HT1080 (cell line): ENCODE data around the gene RHOXF1. TPM values are rescaled to one million over a fixed set of nuclear protein-coding genes. Genes with fewer than 3 reads are reported as not detected.
"Not testable (repeated sequence)": the region's sequence is repeated elsewhere in the genome, so short reads cannot be mapped to it uniquely, and the experiment has no call there.

ENCODE experiments used
- DNase-seq: peaks from one replicate; pipeline ENCODE4 v3.0.0-alpha.2; 2015; ENCODE audit warnings: low read depth
- polyA plus RNA-seq, 2 experiments: library from polyadenylated mRNA; depleted of rRNA; stranded (reverse); fragments of >200 nt; gene quantifications; 2 replicates each; pipeline ENCODE4 v1.2.3, GENCODE V29; 2015
- total RNA-seq: library from RNA; depleted of rRNA; stranded (reverse); fragments of >200 nt; shearing (Covaris generic); gene quantifications from 2 replicates; pipeline ENCODE4 v1.2.3, GENCODE V29; 2014; rRNA removed

RHOXF1 gene, protein sequence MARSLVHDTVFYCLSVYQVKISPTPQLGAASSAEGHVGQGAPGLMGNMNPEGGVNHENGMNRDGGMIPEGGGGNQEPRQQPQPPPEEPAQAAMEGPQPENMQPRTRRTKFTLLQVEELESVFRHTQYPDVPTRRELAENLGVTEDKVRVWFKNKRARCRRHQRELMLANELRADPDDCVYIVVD
- total RNA-seq: not detected in 2 replicates
- polyA plus RNA-seq (2015; cell fraction: cytosol; rRNA removed): not detected in 2 replicates
- polyA plus RNA-seq (2015; cell fraction: nucleus; rRNA removed): not detected in 2 replicates

DNA sequence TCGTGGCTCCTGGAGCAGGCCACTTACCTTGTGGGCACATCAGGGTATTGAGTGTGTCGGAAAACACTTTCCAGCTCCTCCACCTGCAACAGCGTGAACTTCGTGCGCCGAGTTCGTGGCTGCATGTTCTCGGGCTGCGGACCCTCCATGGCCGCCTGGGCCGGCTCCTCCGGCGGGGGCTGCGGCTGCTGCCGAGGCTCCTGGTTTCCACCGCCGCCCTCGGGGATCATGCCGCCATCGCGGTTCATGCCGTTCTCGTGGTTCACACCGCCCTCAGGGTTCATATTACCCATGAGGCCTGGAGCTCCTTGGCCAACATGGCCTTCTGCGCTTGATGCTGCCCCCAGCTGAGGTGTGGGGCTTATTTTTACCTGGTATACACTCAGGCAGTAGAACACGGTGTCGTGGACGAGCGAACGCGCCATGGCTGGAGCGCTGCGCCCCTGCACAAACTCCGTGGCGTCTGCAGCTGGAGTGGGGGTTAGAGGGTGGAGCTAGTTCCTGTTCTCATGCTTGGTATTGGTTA is at the start of gene RHOXF1:
Gene RHOXF1 (minus strand): TSS at position 476 of the 526 bp plus-strand sequence. CDS start 51 bp downstream, at position 425.
- no peak for DNase-seq

DNA sequence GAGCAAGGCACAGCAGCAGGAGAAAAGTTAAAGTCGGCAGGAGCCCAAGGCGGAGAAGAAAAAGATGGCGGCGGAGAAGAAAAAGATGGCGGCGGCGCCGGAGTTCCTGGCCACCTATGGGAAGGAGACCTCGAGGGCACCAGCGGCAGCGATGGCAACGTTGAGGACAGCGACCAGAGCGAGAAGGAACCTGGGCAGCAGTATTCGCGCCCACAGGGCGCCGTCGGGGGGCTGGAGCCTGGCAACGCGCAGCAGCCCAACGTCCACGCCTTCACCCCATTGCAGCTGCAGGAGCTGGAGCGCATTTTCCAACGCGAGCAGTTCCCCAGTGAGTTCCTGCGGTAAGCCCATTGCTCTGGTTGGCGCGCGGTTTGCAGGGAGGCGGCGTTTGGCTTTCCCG is 43.4 kb upstream of the RHOXF1 start:
- DNase-seq: not testable (repeated sequence)

DNA sequence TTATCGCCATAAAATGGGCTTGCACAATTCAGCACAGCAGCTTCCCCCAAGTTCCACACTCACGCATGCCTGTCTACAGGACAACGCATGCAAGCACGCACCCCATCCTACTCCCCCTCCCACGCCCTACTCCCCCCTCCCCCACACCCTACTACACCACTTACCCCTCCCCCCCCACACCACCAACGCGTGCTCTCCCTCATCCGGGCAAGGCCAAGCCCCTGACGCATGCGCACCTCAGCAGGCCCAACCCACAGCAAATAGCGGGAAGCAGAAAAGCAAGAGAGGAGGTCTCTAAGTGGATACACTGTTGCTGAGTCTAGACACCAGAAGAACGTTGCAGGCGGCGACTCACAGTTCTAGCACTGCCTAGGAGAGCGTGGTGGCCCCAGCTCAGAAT is 42.6 kb upstream of the RHOXF1 start, which contains the start of gene RHOXF2:
Gene RHOXF2 (plus strand): TSS at position 301 of the 400 bp plus-strand sequence. CDS start 138 bp downstream, outside the sequence.
- not testable (repeated sequence) for DNase-seq

DNA sequence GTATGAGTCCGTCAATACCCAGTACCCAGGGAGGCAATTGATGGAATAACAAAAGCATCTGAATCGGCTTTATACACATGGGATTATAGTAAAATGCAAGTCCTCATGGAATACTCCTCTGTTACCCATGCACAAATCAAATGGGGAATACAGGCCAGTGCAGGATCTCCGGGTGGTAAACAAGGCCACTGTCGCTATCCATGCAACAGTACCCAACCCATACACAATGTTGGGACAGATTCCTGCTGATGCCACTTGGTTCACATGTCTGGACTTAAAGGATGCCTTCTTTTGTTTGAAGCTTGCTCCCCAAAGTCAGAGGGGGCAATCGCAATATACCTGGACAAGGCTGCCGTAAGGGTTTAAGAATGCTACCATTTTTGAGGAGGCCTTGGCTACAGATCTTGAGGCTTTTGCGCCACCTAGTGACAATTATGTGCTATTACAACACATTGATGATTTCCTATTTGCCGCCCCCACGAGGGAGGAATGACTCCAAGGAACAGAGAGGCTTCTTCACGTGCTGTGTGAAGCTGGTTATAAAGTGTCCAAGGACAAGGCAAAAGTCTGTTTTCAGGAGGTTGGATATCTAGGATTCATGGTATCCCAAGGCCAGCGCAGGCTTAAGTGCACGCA is 34.5 kb upstream of the RHOXF1 start:
- DNase-seq: not testable (repeated sequence)

DNA sequence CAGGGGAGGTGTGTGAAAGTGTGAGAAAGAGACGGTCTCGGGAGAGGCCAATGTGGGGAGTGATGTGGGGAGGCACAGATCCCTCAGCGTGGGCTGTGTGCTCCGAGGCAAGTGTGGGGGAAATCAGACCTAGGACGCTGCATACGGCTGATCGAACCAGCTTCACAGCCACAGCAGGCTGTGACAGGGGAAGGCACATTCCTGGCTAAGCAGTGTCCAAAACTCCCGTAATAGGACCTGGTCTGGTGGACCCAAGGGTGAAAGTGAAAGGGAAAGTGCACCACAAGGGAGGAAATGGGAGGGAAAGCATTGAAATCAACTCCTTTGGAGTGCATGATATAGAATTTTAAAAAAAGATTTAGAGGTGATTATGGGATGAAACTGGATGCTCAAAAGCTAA is 31.8 kb upstream of the RHOXF1 start:
- DNase-seq: no peak

DNA sequence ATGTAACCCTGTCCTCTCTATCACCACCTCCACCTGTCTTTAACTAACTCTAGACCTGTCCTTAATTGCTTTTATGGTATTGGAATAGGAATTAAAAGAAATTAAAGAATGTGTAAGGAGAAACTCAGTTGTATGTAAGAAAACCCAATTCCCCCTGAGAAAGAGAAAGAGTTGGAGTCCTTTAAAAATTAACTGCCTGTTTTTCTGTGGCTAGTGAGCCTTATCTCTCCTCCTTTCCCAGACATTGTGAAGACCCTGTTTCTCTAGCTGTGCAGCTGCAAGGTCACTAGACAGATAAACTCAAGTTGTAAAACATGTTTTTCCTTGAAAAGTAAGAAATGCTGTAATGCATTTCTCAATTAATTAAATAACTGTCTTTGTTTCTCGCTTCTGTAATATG is 30.6 kb upstream of the RHOXF1 start:
- DNase-seq: not testable (repeated sequence)

DNA sequence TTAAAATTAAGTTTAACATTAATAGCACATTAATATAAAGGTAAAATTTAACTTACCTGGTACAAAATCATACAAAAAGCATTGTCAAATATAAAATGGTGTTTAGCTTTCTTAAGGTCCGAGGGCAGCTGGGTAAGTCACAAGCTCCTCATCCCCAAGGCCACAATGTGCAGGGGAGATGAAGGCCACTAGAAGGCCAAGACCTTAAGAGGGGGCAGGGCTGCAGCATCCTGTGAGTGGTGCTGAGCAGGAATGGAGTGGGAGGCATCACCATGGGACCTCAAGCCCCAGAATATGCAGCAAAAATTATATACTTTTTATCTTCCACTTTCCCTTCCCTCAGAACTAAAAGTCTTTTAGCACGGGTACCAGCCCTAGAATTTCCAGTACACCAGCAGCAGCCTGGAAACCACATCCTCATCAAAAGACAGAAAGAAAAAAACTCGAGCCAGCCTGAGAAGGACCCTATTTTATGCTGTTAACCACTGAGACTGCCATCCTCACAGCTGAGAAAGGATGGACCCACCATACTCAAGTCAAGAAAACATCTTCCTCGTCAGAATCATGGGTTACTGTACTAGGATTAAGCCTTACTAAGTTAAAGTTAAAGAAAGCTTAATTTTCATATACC is 29.7 kb upstream of the RHOXF1 start:
- no peak for DNase-seq

DNA sequence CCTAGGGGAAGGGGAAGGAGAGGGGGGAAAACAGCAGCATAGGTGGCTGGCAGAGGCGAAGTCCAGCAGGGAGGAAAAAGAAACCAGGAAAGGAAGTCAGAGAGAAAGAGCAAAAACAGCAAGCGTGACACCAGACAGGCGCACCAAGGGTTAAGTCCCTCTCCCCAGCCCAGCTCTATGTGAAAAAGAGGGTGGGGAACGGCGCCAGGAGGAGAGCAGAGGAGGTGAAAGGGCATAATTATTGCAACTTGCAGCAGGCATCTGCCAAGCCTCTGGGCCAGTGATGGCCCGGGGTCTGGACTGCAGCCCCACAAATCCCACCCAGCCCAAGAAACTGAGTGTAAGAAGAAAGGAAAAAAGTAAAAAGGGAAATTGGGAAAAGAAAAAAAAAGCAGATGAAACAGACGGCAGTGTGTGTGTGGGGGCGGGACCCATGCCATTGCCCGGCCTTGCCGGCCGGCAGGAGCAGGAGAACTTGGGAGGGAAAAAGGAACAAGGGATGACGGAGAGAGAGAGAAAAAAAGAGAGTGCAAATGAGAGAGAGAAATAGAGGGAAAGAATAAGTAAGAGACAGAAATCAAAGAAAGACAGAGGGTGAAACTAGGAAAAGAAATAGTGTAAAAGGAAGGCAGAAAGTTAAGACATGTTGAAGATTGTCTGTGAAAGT is 28.6 kb upstream of the RHOXF1 start:
- no peak for DNase-seq

DNA sequence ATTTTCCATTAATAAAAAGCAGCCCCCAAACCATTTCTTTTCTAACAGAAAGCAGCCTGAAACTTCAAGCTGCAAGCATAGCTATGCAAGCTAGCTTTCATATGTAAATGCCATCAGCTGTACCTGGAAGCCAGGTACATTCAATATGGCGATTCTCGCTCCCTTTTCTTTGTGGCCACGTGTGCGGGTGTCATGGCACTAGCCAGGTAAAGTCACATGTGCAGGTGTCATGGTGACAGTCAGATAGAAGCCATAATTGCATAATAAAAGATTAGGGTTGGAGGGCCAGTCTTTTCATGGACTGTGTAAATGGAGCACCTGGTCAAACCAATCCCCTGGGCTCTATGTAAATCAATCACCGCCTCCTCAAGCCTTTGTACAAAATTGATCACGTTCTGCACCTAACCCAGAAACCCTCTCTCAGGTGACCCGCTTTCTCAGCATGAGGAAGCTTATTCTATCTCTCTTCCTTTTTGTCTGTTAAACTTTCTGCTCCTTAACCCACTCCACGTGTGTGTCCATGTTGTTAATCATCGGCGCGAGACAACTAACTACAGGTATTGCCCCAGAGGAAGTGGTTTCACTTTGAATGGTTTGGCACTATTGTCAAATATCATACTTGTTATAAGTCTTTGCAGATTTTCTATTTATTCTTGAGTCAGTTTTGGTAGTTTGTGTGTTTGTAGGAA is 24.7 kb upstream of the RHOXF1 start:
- DNase-seq: no peak

DNA sequence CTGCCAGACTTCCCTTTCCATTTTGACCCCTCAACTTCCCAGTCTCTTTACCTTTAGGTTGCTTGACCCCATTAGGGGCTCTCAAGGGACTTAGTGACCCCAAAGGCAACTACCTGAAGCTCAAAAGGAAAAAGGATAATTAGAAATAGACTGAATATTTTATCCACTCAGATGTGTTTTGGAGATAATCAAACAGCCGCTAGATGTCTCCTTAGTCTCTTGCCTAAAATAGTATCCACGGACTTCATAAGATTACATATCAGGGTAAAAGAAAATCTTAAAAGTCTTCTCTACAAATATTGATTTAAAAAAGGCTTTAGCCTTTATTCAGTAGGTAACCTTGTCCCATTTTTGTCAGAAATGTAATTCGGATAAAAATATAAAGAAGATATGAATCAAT is 21.7 kb upstream of the RHOXF1 start:
- no peak for DNase-seq

DNA sequence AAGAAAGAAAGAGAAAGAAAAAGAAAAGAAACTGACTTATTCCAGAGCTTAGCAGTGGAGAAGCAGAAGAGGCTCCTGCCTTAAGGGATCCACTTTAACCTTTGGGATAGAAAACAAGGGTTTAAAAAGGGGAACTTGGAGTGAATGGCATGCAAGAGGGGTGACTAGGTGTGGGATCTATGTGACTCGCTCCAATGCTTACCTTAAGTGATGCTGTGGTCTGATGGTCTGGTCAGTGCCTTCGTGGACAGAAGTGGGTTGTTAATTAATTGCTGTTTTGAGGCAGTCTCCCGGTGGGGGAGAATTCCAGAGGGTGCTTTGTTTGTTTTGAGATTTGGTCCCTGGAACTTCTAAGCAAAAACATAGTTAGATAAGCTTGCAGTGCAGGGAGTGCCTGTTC is 21.1 kb upstream of the RHOXF1 start:
- DNase-seq: no peak

DNA sequence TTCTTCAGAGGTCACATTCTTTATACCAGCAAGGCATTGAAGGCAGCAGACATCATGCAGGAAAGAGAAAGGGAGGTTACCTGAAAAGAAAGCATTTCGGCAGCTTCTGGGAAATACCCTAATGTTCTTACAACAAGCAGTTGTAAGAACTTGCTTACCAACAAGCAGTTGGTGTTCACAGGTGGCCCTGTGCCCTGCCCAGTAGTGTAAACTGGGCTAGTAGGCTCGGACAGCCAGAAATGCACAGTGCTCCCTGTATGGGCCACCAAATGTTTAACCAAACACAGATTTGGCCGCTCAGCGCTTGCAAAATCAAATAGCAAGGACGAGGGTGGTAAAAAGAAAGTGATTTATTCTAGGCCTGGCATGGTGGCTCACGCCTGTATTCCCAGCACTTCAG is 20.4 kb upstream of the RHOXF1 start:
- DNase-seq: no peak

DNA sequence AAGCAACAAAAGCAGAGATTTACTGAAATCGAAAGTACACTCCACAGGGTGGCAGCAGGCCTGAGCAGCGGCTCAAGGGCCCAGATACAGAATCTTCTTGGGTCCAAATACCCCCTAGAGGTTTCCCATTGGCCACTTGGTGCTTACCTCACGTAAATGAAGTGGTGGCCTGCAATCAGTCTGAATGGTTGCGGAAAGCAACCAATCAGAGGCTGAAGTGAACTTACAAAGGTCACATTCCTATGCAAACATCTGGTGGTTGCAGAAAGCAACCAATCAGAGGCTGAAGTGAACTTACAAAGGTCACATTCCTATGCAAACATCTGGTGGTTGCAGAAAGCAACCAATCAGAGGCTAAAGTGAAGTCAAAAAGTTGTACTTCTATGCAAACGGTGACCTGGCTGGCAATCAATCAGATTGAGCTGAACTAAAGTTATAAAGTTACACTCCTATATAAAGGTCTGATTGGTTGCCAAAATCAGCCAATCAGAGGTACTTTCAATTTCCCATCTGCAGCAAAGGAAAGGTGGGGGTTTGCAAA is 12.7 kb upstream of the RHOXF1 start:
- DNase-seq: not testable (repeated sequence)

DNA sequence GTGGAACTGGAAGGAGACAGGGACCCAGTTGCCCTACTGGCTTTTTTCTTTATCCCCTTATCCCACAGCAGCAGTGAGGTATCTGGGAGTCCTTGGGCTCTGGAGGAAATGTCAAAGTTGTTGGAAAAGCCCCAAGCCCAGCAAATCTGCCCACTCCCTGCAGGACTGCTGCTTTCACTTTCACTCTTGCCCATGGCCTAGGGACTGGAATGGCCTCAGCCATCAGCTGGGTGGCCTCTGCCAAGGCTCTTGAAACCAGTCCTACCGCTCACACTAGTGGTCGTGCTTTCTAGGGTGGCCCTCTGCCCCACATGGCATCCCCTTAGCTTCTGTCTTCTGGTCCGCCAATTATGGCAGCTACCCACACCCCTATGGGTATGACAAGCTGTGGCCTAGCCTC is 9.7 kb upstream of the RHOXF1 start:
- no peak for DNase-seq

DNA sequence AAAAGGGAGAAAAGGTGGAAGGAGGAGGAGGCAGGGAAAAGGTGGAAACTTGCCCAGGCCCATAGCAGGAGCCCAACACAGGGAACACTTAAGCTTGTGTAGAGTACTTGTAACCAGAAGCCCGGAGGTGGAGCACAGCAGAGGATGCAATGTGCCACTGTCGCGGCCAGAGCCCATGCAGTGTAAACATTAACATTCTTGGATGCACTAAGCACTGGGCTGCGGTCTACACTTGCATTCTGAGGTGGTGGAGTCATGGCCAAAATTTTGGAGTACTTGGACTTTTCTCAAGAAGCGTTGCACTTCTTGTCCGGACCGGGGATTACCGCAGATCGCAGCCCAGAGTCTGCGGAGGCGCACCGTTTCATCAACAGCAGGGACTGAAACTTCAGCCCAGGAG is 4.5 kb upstream of the RHOXF1 start:
- DNase-seq: no peak

DNA sequence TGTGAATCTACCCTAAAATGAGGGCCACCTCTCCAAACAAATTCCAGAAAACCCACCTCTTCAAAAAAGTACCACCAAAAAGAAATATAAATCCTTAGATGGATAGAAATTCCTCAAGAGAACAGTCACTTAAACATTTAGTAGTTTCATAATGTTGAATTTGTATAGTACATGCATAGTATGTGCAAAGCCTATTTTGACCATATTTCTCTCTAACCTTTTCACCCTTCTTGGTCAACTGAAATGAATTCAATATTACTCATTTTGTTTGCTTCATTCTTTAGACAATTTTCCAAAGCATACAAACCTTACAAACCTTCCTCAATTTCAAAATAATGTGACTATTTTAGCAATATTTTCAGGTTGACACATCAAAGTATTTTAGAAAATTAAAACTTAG is 4.1 kb downstream of the RHOXF1 start:
- DNase-seq: no peak

DNA sequence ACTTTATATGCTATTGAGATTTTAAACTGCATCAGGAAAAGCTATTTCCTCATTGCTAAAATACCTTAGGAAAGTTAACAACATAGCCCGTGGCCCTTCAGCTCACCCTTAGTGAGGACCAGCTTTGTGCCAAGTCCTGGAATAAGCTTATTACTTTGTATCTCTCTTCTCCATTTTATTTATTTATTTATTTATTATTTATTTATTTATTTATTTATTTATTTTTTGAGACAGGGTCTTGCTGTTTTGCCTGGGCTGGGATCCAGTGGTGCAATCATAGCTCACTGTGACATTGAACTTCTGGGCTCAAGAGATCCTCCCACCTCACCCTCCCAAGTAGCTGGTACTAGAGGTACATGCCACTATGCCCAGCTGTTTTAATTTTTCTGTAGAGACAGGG is 6.3 kb downstream of the RHOXF1 start:
- DNase-seq: no peak

DNA sequence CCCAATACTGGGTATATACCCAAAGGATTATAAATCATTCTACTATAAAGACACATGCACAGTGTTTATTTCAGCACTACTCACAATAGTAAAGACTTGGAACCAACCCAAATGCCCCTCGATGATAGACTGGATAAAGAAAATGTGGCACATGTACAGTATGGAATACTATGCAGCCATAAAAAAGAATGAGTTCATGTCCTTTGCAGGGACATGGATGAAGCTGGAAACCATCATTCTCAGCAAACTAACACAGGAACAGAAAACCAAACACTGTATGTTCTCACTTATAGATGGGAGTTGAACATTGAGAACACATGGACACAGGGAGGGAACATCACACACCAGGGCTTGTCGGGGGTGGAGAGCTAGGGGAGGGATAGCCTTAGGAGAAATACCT is 11.0 kb downstream of the RHOXF1 start:
- DNase-seq: not testable (repeated sequence)

DNA sequence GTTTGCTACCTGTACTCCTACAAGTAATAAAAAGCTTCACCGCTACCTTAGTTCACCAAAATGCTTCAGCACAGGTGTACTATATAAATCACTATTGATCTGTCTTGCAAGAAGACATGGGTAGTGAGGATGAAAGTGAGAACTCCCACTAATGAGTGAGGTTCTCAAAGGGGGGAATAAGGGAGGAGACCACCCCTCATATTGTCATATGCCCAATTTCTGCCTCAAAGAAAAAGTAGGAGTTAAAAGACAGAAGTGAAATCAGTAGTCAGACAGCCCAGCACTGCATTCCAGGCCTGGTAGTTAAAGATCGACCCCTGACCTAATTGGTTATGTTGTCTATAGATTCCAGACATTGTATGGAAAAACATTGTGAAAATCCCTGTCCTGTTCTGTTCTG is 14.7 kb downstream of the RHOXF1 start:
- not testable (repeated sequence) for DNase-seq

DNA sequence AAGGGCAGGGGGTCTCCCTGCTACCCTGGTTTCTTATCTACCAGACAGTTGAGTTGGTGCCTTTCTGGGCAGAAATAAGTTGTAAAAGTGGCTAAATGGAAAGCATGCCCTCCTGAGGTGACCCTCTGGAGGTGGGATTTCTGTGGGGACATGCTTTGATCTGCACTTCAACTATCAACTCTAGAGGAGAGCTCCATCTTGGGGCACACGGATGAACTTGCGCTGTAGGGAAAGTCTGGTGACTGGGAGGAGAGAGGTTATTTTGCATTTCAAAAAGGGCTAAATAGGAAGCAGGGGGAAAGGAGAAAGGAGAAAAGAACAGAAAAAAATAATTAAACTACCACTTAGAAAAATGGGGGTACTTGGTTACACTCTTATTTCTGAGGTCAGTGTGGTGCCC is 25.5 kb downstream of the RHOXF1 start:
- DNase-seq: no peak
